Sciatic nerve (tissue), 2 donors: ENCODE measurements around the gene SREK1IP1. TPM values are rescaled to one million over a fixed set of nuclear protein-coding genes. Genes with fewer than 3 reads are reported as not detected.

Experiments
- ATAC-seq: fragments of 200-7000 bp; cut with Tn5 transposase; one replicate; pipeline ENCODE4 v1.9.1; 2020; ENCODE audit warnings: mild to moderate bottlenecking, moderate library complexity
- DNase-seq: peaks from one replicate; pipeline ENCODE4 v3.0.0-alpha.2; 2020; ENCODE audit warnings: low spot score
- intact Hi-C: fragments of 100-400 bp; cut with DNase I; formaldehyde crosslinking; loops from one replicate; pipeline ENCODE4 v1.14.2; 2022
- total RNA-seq: library from RNA; stranded (reverse); fragmentation: NEBNext Ultra II Directional; extraction: Animal tissue kit (Norgen Biotek cat#: 25700); gene quantifications from one replicate; pipeline ENCODE4 v1.2.1, GENCODE V29; 2021
- donor health status: DM: no; HTN: no; CAD: no.
- donor health status: DM: no; HTN: no; CAD: no.

SREK1IP1 gene
- total RNA-seq, 1 donor from 2014 or later: 21.6 TPM

- ATAC-seq (no peak), DNase-seq (no peak)
- intact Hi-C loops: loop anchor here (2.0 kb wide), 1 partner anchor 62 kb away; no protein-coding TSS in a partner anchor
Observed at GRCh38 chr5:64691291-64691690, 77.2 kb downstream of the SREK1IP1 start.

- ATAC-seq (no peak), DNase-seq (no peak)
- intact Hi-C loops: loop anchor here (2.0 kb wide), 1 partner anchor 62 kb away; no protein-coding TSS in a partner anchor
Observed at GRCh38 chr5:64690417-64691151, 77.9 kb downstream of the SREK1IP1 start, which contains the start of gene SHISAL2B. Gene SHISAL2B, plus strand, starts transcription at chr5:64690503. Its CDS starts 121 bp downstream, at chr5:64690624.

DNA sequence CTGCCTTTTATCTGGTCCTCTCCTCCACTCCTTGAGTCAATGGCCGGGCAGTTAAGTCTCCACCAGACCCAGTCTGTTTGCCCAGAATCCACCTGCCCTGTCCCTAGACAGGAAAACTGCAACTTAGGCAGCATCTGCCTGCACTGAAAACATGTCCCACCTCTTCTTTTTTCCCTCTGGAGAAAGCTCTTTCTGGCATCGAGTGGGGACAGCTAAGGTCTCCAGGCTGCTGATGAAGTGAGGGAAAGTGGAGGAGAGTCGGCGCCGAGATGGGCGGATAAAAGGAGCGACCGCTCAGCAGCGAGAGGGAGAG, 78.4 kb downstream of the SREK1IP1 start:
- DNase-seq: no peak
- intact Hi-C loops: loop anchor here (2.0 kb wide), 1 partner anchor 61 kb away; no protein-coding TSS in a partner anchor
- ATAC-seq: no peak

DNA sequence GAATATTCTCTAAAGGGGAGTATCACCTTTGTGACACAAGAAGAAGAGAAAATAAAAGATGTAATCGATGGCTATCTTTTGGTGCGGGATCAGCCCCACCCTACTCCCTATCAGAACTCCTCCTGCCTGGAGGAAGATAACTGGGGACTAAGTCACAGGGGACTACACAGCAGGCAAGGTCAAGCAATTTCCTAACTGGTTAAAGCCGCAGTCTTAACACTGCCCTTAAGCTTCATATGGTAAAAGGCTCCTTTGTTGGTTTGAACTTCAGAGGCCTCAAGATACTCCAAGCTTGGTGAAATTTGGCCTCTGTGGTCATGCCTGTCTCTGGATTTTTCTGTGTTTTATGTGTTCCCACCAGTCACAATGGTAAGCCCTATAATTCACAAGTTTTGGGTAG, 79.5 kb downstream of the SREK1IP1 start:
- no peak for DNase-seq
- peak; percentile 36 for ATAC-seq
- intact Hi-C loops: no loop called here

- intact Hi-C loops: no loop called here
- no peak for DNase-seq
- ATAC-seq: no peak
Observed at GRCh38 chr5:64688391-64688790, 80.1 kb downstream of the SREK1IP1 start.

DNA sequence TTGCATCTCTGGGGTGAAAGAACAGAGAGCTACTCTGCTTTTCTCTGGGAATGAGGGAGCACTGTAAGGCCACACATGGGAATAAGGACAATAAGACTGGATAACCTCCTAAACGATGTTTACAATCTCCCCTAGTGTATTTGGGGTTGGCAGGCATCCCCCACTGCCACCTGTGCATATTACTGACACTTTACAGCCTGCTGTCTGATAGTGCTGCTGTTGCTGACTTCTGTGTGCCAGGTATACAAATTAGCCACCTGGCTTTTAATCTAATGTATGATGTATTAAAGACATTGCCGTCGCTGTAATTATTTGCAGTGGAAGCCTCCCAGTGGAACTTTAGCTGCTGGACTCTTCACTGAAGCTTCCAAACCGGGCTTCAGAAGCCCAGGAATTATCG, 82.6 kb downstream of the SREK1IP1 start:
- ATAC-seq (no peak), DNase-seq (no peak)
- intact Hi-C loops: no loop called here

- DNase-seq (no peak), ATAC-seq (no peak)
- intact Hi-C loops: no loop called here
Observed at GRCh38 chr5:64682608-64683007, 85.9 kb downstream of the SREK1IP1 start.

DNA sequence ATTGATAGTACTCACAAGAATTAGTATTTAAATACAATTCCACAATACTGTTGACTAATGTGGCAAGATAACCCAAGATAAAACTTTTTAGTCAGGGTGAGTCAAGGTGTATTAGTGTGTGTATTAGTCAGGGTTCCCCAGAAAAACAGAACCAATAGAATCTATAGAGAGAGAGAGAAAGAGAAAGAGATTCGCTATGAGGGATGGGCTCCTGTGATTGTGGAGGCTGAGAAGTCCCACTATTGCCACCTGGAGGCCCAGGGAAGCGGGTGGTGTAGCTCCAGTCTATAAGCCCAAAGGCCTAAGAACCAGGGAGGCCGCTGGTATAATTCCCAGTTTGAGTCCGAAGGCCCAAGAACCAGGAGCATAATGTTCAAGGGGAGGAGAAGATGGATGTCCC, 88.2 kb downstream of the SREK1IP1 start:
- DNase-seq: no peak
- ATAC-seq: no peak
- intact Hi-C loops: no loop called here

DNA sequence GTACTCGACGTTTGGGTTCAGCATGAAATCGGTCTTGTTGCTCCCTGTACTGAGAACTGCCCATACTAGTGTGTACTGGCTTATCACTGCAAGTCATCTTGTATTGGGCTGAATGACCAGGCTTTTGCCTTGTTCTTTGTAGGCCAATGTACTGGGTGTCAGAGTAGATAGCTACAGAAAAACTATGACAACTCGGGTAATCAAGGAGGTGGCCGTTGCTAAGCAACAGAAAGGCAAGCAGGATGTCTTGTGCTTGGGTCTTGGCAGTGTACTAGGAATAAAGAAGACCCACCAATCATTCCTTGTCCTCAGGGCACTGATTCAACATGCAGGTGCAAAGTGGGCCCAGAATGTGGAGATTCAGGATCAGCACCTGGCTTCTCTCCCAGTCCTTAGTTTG, 90.1 kb downstream of the SREK1IP1 start:
- no peak for DNase-seq
- intact Hi-C loops: no loop called here
- ATAC-seq: no peak

- intact Hi-C loops: no loop called here
- no peak for DNase-seq
- ATAC-seq: no peak
Observed at GRCh38 chr5:64671678-64672077, 96.8 kb downstream of the SREK1IP1 start.

DNA sequence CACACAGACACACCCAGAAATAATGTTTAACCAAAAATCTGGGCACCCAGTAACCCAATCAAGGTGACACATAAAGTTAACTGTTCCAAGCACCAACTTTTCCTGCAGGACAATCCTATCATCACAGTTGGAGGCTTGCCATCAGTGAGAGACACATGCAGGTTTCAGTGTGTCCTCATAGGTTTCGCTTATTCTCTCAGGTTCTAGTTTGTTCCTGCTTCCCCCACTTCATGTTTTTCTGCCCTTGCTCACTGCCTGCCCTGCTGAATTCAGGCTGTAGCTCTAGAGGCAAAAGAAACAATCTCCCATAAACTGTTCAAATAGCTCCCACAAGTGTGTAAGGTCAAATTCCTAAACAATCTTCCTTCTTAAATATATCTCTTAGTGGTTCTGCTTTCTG, 98.2 kb downstream of the SREK1IP1 start:
- DNase-seq (no peak), ATAC-seq (no peak)
- intact Hi-C loops: no loop called here

Other genes starting within 250 kb of the SREK1IP1 start
- gene SHISAL2B, start 78.2 kb downstream of the SREK1IP1 start, total RNA-seq: not detected
- gene CWC27, start 239 bp upstream of the SREK1IP1 start, total RNA-seq: 27.6 TPM